ENCODE measurements around the gene MAPK10.

GRCh38 chr4:86264241-86264640 lies 95.6 kb downstream of the MAPK10 start:
- TF ChIP-seq, protein P1, sequence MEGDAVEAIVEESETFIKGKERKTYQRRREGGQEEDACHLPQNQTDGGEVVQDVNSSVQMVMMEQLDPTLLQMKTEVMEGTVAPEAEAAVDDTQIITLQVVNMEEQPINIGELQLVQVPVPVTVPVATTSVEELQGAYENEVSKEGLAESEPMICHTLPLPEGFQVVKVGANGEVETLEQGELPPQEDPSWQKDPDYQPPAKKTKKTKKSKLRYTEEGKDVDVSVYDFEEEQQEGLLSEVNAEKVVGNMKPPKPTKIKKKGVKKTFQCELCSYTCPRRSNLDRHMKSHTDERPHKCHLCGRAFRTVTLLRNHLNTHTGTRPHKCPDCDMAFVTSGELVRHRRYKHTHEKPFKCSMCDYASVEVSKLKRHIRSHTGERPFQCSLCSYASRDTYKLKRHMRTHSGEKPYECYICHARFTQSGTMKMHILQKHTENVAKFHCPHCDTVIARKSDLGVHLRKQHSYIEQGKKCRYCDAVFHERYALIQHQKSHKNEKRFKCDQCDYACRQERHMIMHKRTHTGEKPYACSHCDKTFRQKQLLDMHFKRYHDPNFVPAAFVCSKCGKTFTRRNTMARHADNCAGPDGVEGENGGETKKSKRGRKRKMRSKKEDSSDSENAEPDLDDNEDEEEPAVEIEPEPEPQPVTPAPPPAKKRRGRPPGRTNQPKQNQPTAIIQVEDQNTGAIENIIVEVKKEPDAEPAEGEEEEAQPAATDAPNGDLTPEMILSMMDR (IDR thresholded peaks at IDR 0.05) = no peak
- TF ChIP-seq POLR2A (IDR thresholded peaks at IDR 0.05) = no peak
